OCI-LY7 (cell line): ENCODE results near the gene AIRE. TPM values are rescaled to one million over a fixed set of nuclear protein-coding genes. Genes with fewer than 3 reads are reported as not detected.

Source experiments
- BruUV-seq: library from RNA; stranded (reverse); fragments of 400-500 nt; replicated peaks from 2 replicates; lab custom pipeline; 2021; lab: Mats Ljungman, UMichigan
- CTCF ChIA-PET: fragments of 300-600 bp; sonication (Branson Sonifier 250); formaldehyde crosslinking; loops from one replicate; lab custom pipeline; 2022; ENCODE audit warnings: antibody characterized with exemption; ENCODE audit not compliant: unreplicated experiment; lab: Charles Lee
- POLR2A ChIA-PET: fragments of 300-600 bp; sonication (Branson Sonifier 250); formaldehyde crosslinking; loops from one replicate; lab custom pipeline; 2022; ENCODE audit warnings: antibody characterized with exemption; lab: Charles Lee
- DNase-seq: peaks from one replicate; pipeline ENCODE4 v3.0.0-alpha.2; 2015; ENCODE audit warnings: low spot score
- H2AFZ ChIP-seq: fragments of 200-600 bp; sonication (generic), shearing (Covaris generic); 2 replicates; pipeline ENCODE4 v1.6.1; 2014; ENCODE audit warnings: mild to moderate bottlenecking, antibody characterized with exemption, low read length, moderate library complexity
- H3K27ac ChIP-seq: fragments of 200-600 bp; sonication (generic); 2 replicates; pipeline ENCODE4 v1.5.1; 2014; ENCODE audit warnings: mixed run types, low read depth, mild to moderate bottlenecking, moderate library complexity, low read length, inconsistent platforms; ENCODE audit not compliant: poor library complexity, severe bottlenecking
- H3K36me3 ChIP-seq: fragments of 200-600 bp; sonication (generic); 2 replicates; pipeline ENCODE4 v1.6.1; 2014; ENCODE audit warnings: mild to moderate bottlenecking, antibody characterized with exemption, low read length, moderate library complexity, mixed read lengths; ENCODE audit not compliant: insufficient read depth
- H3K4me1 ChIP-seq: fragments of 200-600 bp; sonication (generic); 2 replicates; pipeline ENCODE4 v1.5.1; 2014; ENCODE audit warnings: mild to moderate bottlenecking, low read length; ENCODE audit not compliant: insufficient read depth, poor library complexity, severe bottlenecking
- H3K4me2 ChIP-seq: fragments of 200-600 bp; sonication (generic); 2 replicates; pipeline ENCODE4 v1.6.1; 2014; ENCODE audit warnings: mild to moderate bottlenecking, low read length
- H3K4me3 ChIP-seq: fragments of 200-600 bp; sonication (generic); 2 replicates; pipeline ENCODE4 v1.5.1; 2014; ENCODE audit warnings: mild to moderate bottlenecking, low read depth, low read length; ENCODE audit not compliant: poor library complexity, severe bottlenecking
- H3K79me2 ChIP-seq: fragments of 200-600 bp; sonication (generic); 2 replicates; pipeline ENCODE4 v1.6.1; 2016; ENCODE audit warnings: low read depth, mild to moderate bottlenecking, low read length, moderate library complexity, mixed read lengths; ENCODE audit not compliant: insufficient read depth
- H3K9me2 ChIP-seq: fragments of 200-600 bp; sonication (generic); 2 replicates; pipeline ENCODE4 v1.6.1; 2016; ENCODE audit warnings: mild to moderate bottlenecking, low read length, mixed read lengths; ENCODE audit not compliant: insufficient read depth
- H3K9me3 ChIP-seq: fragments of 200-600 bp; sonication (generic); 2 replicates; pipeline ENCODE4 v1.6.1; 2014; ENCODE audit warnings: mild to moderate bottlenecking, mixed run types, low read length, mixed read lengths
- H4K20me1 ChIP-seq: fragments of 200-600 bp; sonication (generic); 2 replicates; pipeline ENCODE4 v1.6.1; 2014; ENCODE audit warnings: mild to moderate bottlenecking, antibody characterized with exemption, low read length, moderate library complexity, mixed read lengths; ENCODE audit not compliant: insufficient read depth
- EZH2phosphoT487 ChIP-seq: fragments of 200-600 bp; sonication (generic); IDR thresholded peaks from 2 replicates; pipeline ENCODE4 v1.6.1; 2018; ENCODE audit warnings: low read depth, borderline replicate concordance, mild to moderate bottlenecking, mixed run types, antibody characterized with exemption, low read length, moderate library complexity, mixed read lengths
- intact Hi-C: fragments of 100-400 bp; cut with micrococcal nuclease; formaldehyde crosslinking; loops from one replicate; pipeline ENCODE4 v1.10.0; 2022; ENCODE audit not compliant: unreplicated experiment
- total RNA-seq, 2 experiments: library from RNA; depleted of rRNA in 1 of 2; stranded (reverse); fragments of >200 nt in 1 of 2; shearing (Covaris generic) in 1 of 2; gene quantifications; 2 replicates each; pipeline ENCODE4 v1.2.3, GENCODE V29; 2014 to 2022
- TF ChIP-seq, protein P1 (sequence below): fragments of 200-600 bp; sonication (generic); conservative IDR thresholded peaks from 2 replicates; pipeline ENCODE4 v1.5.1; 2014; ENCODE audit warnings: mild to moderate bottlenecking, antibody characterized with exemption, low read length, moderate library complexity, mixed read lengths

Gene AIRE
- total RNA-seq, 2 experiments from 2014 or later = not detected

- intact Hi-C loops = no loop called here
- Histone ChIP-seq H3K36me3 (no peaks in the 10 kb centered on the region), H2AFZ (no peak overlapping the region), H3K27ac (no peak overlapping the region), H3K4me3 (no peak overlapping the region), H3K9me3 (no peaks in the 10 kb centered on the region), H3K4me1 (peaks cover 2% of the 10 kb centered on the region), H4K20me1 (no peaks in the 10 kb centered on the region), H3K9me2 (no peaks in the 10 kb centered on the region), H3K4me2 (no peak overlapping the region), H3K79me2 (no peaks in the 10 kb centered on the region)
- no TSS peak for BruUV-seq
- ChIA-PET CTCF (no interaction called here), POLR2A (no interaction called here)
- no peak for DNase-seq
- no peak for TF ChIP-seq EZH2phosphoT487
- TF ChIP-seq, protein P1, sequence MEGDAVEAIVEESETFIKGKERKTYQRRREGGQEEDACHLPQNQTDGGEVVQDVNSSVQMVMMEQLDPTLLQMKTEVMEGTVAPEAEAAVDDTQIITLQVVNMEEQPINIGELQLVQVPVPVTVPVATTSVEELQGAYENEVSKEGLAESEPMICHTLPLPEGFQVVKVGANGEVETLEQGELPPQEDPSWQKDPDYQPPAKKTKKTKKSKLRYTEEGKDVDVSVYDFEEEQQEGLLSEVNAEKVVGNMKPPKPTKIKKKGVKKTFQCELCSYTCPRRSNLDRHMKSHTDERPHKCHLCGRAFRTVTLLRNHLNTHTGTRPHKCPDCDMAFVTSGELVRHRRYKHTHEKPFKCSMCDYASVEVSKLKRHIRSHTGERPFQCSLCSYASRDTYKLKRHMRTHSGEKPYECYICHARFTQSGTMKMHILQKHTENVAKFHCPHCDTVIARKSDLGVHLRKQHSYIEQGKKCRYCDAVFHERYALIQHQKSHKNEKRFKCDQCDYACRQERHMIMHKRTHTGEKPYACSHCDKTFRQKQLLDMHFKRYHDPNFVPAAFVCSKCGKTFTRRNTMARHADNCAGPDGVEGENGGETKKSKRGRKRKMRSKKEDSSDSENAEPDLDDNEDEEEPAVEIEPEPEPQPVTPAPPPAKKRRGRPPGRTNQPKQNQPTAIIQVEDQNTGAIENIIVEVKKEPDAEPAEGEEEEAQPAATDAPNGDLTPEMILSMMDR = no peak
These were observed 23.2 kb upstream of the AIRE start for GRCh38 chr21:44262338-44263056.

- Histone ChIP-seq H3K4me3 (no peak overlapping the region), H3K27ac (no peak overlapping the region)
- intact Hi-C loops = no loop called here
These were observed 22.4 kb upstream of the AIRE start for GRCh38 chr21:44263221-44263760.

More at GRCh38 chr21:44263221-44263760, 22.4 kb upstream of the AIRE start:
- BruUV-seq = no TSS peak
- ChIA-PET CTCF (no interaction called here), POLR2A (no interaction called here)
- Histone ChIP-seq H3K9me2 (no peaks in the 10 kb centered on the region), H2AFZ (no peak overlapping the region), H3K36me3 (no peaks in the 10 kb centered on the region), H3K4me2 (no peak overlapping the region), H3K9me3 (no peaks in the 10 kb centered on the region), H3K4me1 (peaks cover 6% of the 10 kb centered on the region), H3K79me2 (no peaks in the 10 kb centered on the region), H4K20me1 (no peaks in the 10 kb centered on the region)
- DNase-seq = no peak
- TF ChIP-seq EZH2phosphoT487 = no peak
- TF ChIP-seq, protein P1 = no peak
